GM21423 (cell line): ENCODE data around the gene TH.
"Not testable (repeated sequence)": the region's sequence is repeated elsewhere in the genome, so short reads cannot be mapped to it uniquely, and the experiment has no call there.

Experiments
- ATAC-seq: cut with Tn5 transposase; IDR thresholded peaks from one replicate; pipeline ENCODE4 v1.9.1; 2021; ENCODE audit warnings: mild to moderate bottlenecking, moderate library complexity; ENCODE audit not compliant: unreplicated experiment

The TH gene

GRCh38 chr11:2132246-2132645 lies 39.4 kb downstream of the TH start:
- no peak for ATAC-seq

GRCh38 chr11:2131371-2132236 lies 40.0 kb downstream of the TH start:
- no peak for ATAC-seq

GRCh38 chr11:2130881-2131352 lies 40.7 kb downstream of the TH start:
- ATAC-seq, result no peak

- ATAC-seq, result no peak
Observed at GRCh38 chr11:2129699-2130366, 41.8 kb downstream of the TH start.

GRCh38 chr11:2129308-2129698 lies 42.3 kb downstream of the TH start:
- no peak for ATAC-seq

GRCh38 chr11:2128511-2129307 lies 42.9 kb downstream of the TH start:
- no peak for ATAC-seq

- ATAC-seq, result no peak
Observed at GRCh38 chr11:2128130-2128510, 43.5 kb downstream of the TH start.

GRCh38 chr11:2127482-2128129 lies 44.0 kb downstream of the TH start:
- no peak for ATAC-seq

GRCh38 chr11:2126520-2127085 lies 45.0 kb downstream of the TH start:
- ATAC-seq, result no peak

GRCh38 chr11:2124736-2125484 lies 46.7 kb downstream of the TH start:
- not testable (repeated sequence) for ATAC-seq

GRCh38 chr11:2123628-2123960 lies 48.0 kb downstream of the TH start:
- ATAC-seq, result no peak

GRCh38 chr11:2122907-2123627 lies 48.5 kb downstream of the TH start:
- ATAC-seq, result no peak

- ATAC-seq, result no peak
Observed at GRCh38 chr11:2122222-2122906, 49.3 kb downstream of the TH start.

GRCh38 chr11:2121227-2122130 lies 50.1 kb downstream of the TH start:
- ATAC-seq, result no peak

GRCh38 chr11:2120359-2121100 lies 51.1 kb downstream of the TH start:
- no peak for ATAC-seq

GRCh38 chr11:2118677-2119076 lies 52.9 kb downstream of the TH start:
- ATAC-seq, result no peak

GRCh38 chr11:2116680-2117079 lies 54.9 kb downstream of the TH start:
- ATAC-seq, result no peak
